A549 (cell line): ENCODE data around the gene KCNJ1. TPM values are rescaled to one million over a fixed set of nuclear protein-coding genes. Genes with fewer than 3 reads are reported as not detected.

ENCODE experiments used
- ATAC-seq, 2 experiments: fragments of 200-7000 bp in 1 of 2; fragments of >200 bp in 1 of 2; cut with Nextera tagmentation in 1 of 2; cut with Tn5 transposase in 1 of 2; 3 replicates each; pipeline versions ENCODE4 v1.8.0 to v1.9.1; 2018 to 2020; ENCODE audit warnings: mild to moderate bottlenecking in 1 of 2, moderate library complexity in 1 of 2
- CTCF ChIA-PET: fragments of 300-600 bp; sonication (Branson Sonifier 250); formaldehyde crosslinking; extraction: SDS; loops from one replicate; lab custom pipeline; 2021; ENCODE audit warnings: antibody characterized with exemption, inconsistent platforms; lab: Yijun Ruan, JAX
- POLR2A ChIA-PET: fragments of 350-600 bp; formaldehyde crosslinking; extraction: SDS; loops from one replicate; lab custom pipeline; 2021; ENCODE audit warnings: antibody characterized with exemption, inconsistent platforms; lab: Yijun Ruan, JAX
- DNase-seq, 2 experiments: peaks; one replicate each; pipeline versions ENCODE4 v3.0.0 to v3.0.0-alpha.2; 2011 to 2016; ENCODE audit warnings: low read depth in 1 of 2, low spot score in 1 of 2
- FAIRE-seq: peaks from 2 replicates; lab custom pipeline; 2011; peaks lifted over from hg19 to GRCh38; lab: Jason Lieb, UNC
- H3K27ac ChIP-seq, 2 experiments: fragments of >200 bp; sonication (Bioruptor Twin); formaldehyde crosslinking; 3 replicates each; pipeline ENCODE4 v1.5.1; 2016 to 2017
- H3K4me1 ChIP-seq: fragments of >200 bp; sonication (Bioruptor Twin); formaldehyde crosslinking; 3 replicates; pipeline ENCODE4 v1.6.1; 2016
- H3K4me2 ChIP-seq: fragments of >200 bp; sonication (Bioruptor Twin); formaldehyde crosslinking; 3 replicates; pipeline ENCODE4 v1.6.1; 2016
- H3K4me3 ChIP-seq: fragments of >200 bp; sonication (Bioruptor Twin); formaldehyde crosslinking; 3 replicates; pipeline ENCODE4 v1.5.1; 2016
- H3K9me3 ChIP-seq: fragments of >200 bp; sonication (Bioruptor Twin); formaldehyde crosslinking; 3 replicates; pipeline ENCODE4 v1.6.1; 2016
- EHMT2 ChIP-seq: fragments of 200-600 bp; sonication (generic); IDR thresholded peaks from 2 replicates; pipeline ENCODE4 v1.6.1; 2016; ENCODE audit warnings: antibody characterized with exemption, low read depth, mild to moderate bottlenecking, moderate library complexity
- ELK1 ChIP-seq: fragments of 150-350 bp; IDR thresholded peaks from 2 replicates; pipeline ENCODE4 v1.6.1; 2014; ENCODE audit warnings: low read depth, mild to moderate bottlenecking, low read length
- EP300 ChIP-seq, 2 experiments: fragments of >200 bp; sonication (Bioruptor Twin); formaldehyde crosslinking; IDR thresholded peaks; 2 replicates in 1 of 2; 3 replicates in 1 of 2; pipeline ENCODE4 v1.6.1; 2016 to 2017
- FOSB ChIP-seq: fragments of 250-450 bp; sonication (Bioruptor Pico); IDR thresholded peaks from 2 replicates; pipeline ENCODE4 v1.5.0; 2020; ENCODE audit warnings: mild to moderate bottlenecking, moderate library complexity
- FOSL2 ChIP-seq, 2 experiments: fragments of 450-650 bp in 1 of 2; fragments of >200 bp in 1 of 2; sonication (Bioruptor Twin) in 1 of 2; formaldehyde crosslinking; IDR thresholded peaks; 2 replicates each; pipeline versions ENCODE4 v1.5.0 to v1.6.1; 2016 to 2020; ENCODE audit warnings: mild to moderate bottlenecking in 1 of 2, moderate library complexity in 1 of 2
- FOXS1 ChIP-seq: fragments of 250-450 bp; sonication (Bioruptor Pico); IDR thresholded peaks from 2 replicates; pipeline ENCODE4 v1.5.0; 2020; ENCODE audit warnings: mild to moderate bottlenecking, moderate library complexity
- GATA3 ChIP-seq: IDR thresholded peaks from 2 replicates; pipeline ENCODE4 v1.6.1; 2012; ENCODE audit warnings: borderline replicate concordance
- HDAC2 ChIP-seq: fragments of 200-600 bp; sonication (generic); IDR thresholded peaks from 2 replicates; pipeline ENCODE4 v1.6.1; 2016
- HEYL ChIP-seq: fragments of 250-450 bp; sonication (Bioruptor Pico); IDR thresholded peaks from 2 replicates; pipeline ENCODE4 v1.8.0; 2021; ENCODE audit warnings: mild to moderate bottlenecking, moderate library complexity
- HMGXB4 ChIP-seq: fragments of 250-450 bp; sonication (Bioruptor Pico); IDR thresholded peaks from 2 replicates; pipeline ENCODE4 v1.5.0; 2021; ENCODE audit warnings: mild to moderate bottlenecking, moderate library complexity, borderline replicate concordance
- HOXB13 ChIP-seq: fragments of 250-450 bp; sonication (Bioruptor Pico); IDR thresholded peaks from 2 replicates; pipeline ENCODE4 v1.5.0; 2020; ENCODE audit warnings: low read depth, mild to moderate bottlenecking, moderate library complexity
- JUN ChIP-seq, 2 experiments: fragments of >200 bp; sonication (Bioruptor Twin); formaldehyde crosslinking; IDR thresholded peaks; 2 replicates in 1 of 2; 3 replicates in 1 of 2; pipeline ENCODE4 v1.6.1; 2016 to 2017
- MAX ChIP-seq: IDR thresholded peaks from 2 replicates; pipeline ENCODE4 v1.6.1; 2012
- MYC ChIP-seq: IDR thresholded peaks from 2 replicates; pipeline ENCODE4 v1.6.1; 2012; ENCODE audit warnings: mild to moderate bottlenecking, inconsistent platforms, low read length, improper control_type of control experiment, borderline replicate concordance
- NFE2L2 ChIP-seq: fragments of 150-350 bp; conservative IDR thresholded peaks from 2 replicates; pipeline ENCODE4 v1.6.1; 2014; ENCODE audit warnings: low read length
- NPAS2 ChIP-seq: fragments of 250-450 bp; sonication (Bioruptor Pico); IDR thresholded peaks from 2 replicates; pipeline ENCODE4 v1.8.0; 2022; ENCODE audit warnings: mild to moderate bottlenecking, moderate library complexity, borderline replicate concordance
- RCOR1 ChIP-seq: fragments of 150-350 bp; IDR thresholded peaks from 2 replicates; pipeline ENCODE4 v1.6.1; 2014; ENCODE audit warnings: antibody characterized with exemption, low read length, low read depth
- REST ChIP-seq: fragments of 200-600 bp; sonication (generic); IDR thresholded peaks from 2 replicates; pipeline ENCODE4 v1.6.1; 2016; ENCODE audit warnings: antibody characterized with exemption, mild to moderate bottlenecking, moderate library complexity
- RNF2 ChIP-seq: fragments of 200-600 bp; sonication (generic); IDR thresholded peaks from 2 replicates; pipeline ENCODE4 v1.6.1; 2016; ENCODE audit warnings: low read depth, mild to moderate bottlenecking, antibody characterized with exemption, moderate library complexity, borderline replicate concordance
- SREBF2 ChIP-seq: fragments of 450-650 bp; IDR thresholded peaks from 2 replicates; pipeline ENCODE4 v1.6.1; 2014; ENCODE audit warnings: mild to moderate bottlenecking, moderate library complexity
- TP53 ChIP-seq: fragments of 250-450 bp; sonication (Bioruptor Pico); IDR thresholded peaks from 2 replicates; pipeline ENCODE4 v1.5.0; 2021; ENCODE audit warnings: mild to moderate bottlenecking, moderate library complexity
- ZFP36 ChIP-seq: fragments of 450-650 bp; IDR thresholded peaks from 2 replicates; pipeline ENCODE4 v1.6.1; 2014; ENCODE audit warnings: borderline replicate concordance; ENCODE audit not compliant: partially characterized antibody
- whole genome bisulfite sequencing: methylation state at CpG from one replicate; pipeline ENCODE4 v1.1.6; 2017; ENCODE audit errors: missing lambda C conversion rate; 5-methylcytosine and 5-hydroxymethylcytosine counted together
- polyA minus RNA-seq: library from RNA; depleted of rRNA, polyadenylated mRNA; stranded (reverse); fragments of >200 nt; gene quantifications from 2 replicates; pipeline ENCODE4 v1.2.3, GENCODE V29; 2011; rRNA and poly(A)+ RNA removed
- polyA plus RNA-seq, 4 experiments: library from polyadenylated mRNA; depleted of rRNA in 3 of 4; stranded (reverse); fragments of >200 nt; fragmentation: RNase III in 1 of 4; extraction: RNeasy Plus Mini Kit Qiagen cat#74134 plus additional on column Dnase treatment in 1 of 4; gene quantifications; 2 replicates in 3 of 4; 3 replicates in 1 of 4; pipeline ENCODE4 v1.2.3, GENCODE V29; 2011 to 2017

KCNJ1 gene
- polyA plus RNA-seq (2011; rRNA removed) (0.12 and 0.20 TPM in 2 replicates), polyA plus RNA-seq (2017; fragmentation: RNase III; extraction: RNeasy Plus Mini Kit Qiagen cat#74134 plus additional on column Dnase treatment) (0.03 TPM in 1 of 3 replicates, not detected in the others), polyA minus RNA-seq (not detected in 2 replicates)
- polyA plus RNA-seq (2012; cell fraction: cytosol; rRNA removed) = not detected in 2 replicates
- 0.04 and 0.05 TPM in 2 replicates for polyA plus RNA-seq (2012; cell fraction: nucleus; rRNA removed)

- TF ChIP-seq EP300 (IDR thresholded peaks at IDR 0.05) (no peak), REST (no peak), EHMT2 (no peak), FOSL2 (IDR thresholded peaks at IDR 0.05) (no peak), FOSL2 (CRISPR knock-in tag; IDR thresholded peaks at IDR 0.05) (no peak), FOXS1 (CRISPR knock-in tag) (no peak), MAX (no peak), HDAC2 (no peak), HOXB13 (CRISPR knock-in tag) (no peak), HEYL (CRISPR knock-in tag) (no peak), RCOR1 (no peak), JUN (IDR thresholded peaks at IDR 0.05) (no peak), FOSB (CRISPR knock-in tag) (no peak), SREBF2 (no peak), ZFP36 (no peak)
- no peaks in the 10 kb centered on the region for H3K9me3 ChIP-seq
- H3K4me2 ChIP-seq = no peak within 1 kb of the TSS
- no peak within 1 kb of the TSS for H3K27ac ChIP-seq
- CTCF ChIA-PET = interaction anchor here (1.1 kb wide), 1 partner anchor 89 kb away, joined by 4 read pairs; no protein-coding TSS in a partner anchor
- POLR2A ChIA-PET = no interaction called here
- ATAC-seq = no peak
- WGBS = 53% methylated on average over 8 of the region's 8 CpGs
- no peak for DNase-seq
- no peak for FAIRE-seq
- H3K4me1 ChIP-seq = no peaks in the 10 kb centered on the region
- H3K4me3 ChIP-seq = no peak within 1 kb of the TSS
Observed at GRCh38 chr11:128867277-128867676, at the start of gene KCNJ1. KCNJ1 (minus strand) TSS chr11:128867296; CDS start chr11:128840243, 27,053 bp downstream.

GRCh38 chr11:128916681-128917080 is 49.6 kb upstream of the KCNJ1 start:
- Histone ChIP-seq H3K4me1 (no peaks in the 10 kb centered on the region), H3K4me2 (no peak overlapping the region), H3K27ac (no peak overlapping the region), H3K4me3 (no peak overlapping the region), H3K9me3 (no peaks in the 10 kb centered on the region)
- ChIA-PET POLR2A (interaction anchor here (1.0 kb wide), 1 partner anchor 11 kb away, joined by 9 read pairs; no protein-coding TSS in a partner anchor), CTCF (interaction anchor here (1.8 kb wide), 1 partner anchor 11 kb away, joined by 5 read pairs; no protein-coding TSS in a partner anchor)
- WGBS = 50% methylated on average over 2 of the region's 2 CpGs
- no peak for TF ChIP-seq MYC
- TF ChIP-seq EP300 (IDR thresholded peaks at IDR 0.05) = no peak
- no peak for TF ChIP-seq TP53 (CRISPR knock-in tag)
- TF ChIP-seq RCOR1 = no peak
- no peak for TF ChIP-seq RNF2
- no peak for TF ChIP-seq HMGXB4
- no peak for TF ChIP-seq EHMT2
- no peak for TF ChIP-seq FOSB (CRISPR knock-in tag)
- TF ChIP-seq GATA3 = no peak
- TF ChIP-seq NFE2L2 = no peak
- no peak for TF ChIP-seq ELK1
- TF ChIP-seq NPAS2 (CRISPR knock-in tag) = no peak
- ATAC-seq (no peak), FAIRE-seq (no peak), DNase-seq (no peak)
